Measurements from ENCODE around the gene ADCY5.

DNA sequence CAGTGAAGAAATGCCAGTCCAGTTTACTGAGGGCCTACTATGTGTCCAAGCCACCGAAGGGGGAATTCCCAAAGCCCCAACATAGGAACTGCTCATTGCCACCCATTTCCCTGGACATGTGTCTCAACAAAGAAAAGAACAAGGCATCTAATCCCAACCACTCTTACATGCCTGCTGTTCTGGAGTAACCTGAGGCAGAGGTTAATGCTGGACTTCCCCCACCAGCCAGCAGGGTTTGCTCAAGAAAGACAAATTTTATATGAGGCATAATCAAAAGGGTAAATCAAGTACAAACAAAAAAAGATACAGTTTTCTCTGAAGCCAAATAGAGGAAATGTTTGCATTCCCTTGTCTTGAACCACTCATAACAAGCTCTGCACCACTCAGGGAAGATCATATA is 4.1 kb downstream of the ADCY5 start:
- TF ChIP-seq ZNF274 (IDR thresholded peaks at IDR 0.05; ENCODE audit: low read depth, low read length) (no peak), YY1 (IDR thresholded peaks at IDR 0.05; ENCODE audit: insufficient read depth, insufficient read length) (no peak)

Data from NT2/D1 (cell line).